ENCODE data around the gene SPATA16.
"Not testable (repeated sequence)": the region's sequence is repeated elsewhere in the genome, so short reads cannot be mapped to it uniquely, and the experiment has no call there.

The SPATA16 gene

DNA sequence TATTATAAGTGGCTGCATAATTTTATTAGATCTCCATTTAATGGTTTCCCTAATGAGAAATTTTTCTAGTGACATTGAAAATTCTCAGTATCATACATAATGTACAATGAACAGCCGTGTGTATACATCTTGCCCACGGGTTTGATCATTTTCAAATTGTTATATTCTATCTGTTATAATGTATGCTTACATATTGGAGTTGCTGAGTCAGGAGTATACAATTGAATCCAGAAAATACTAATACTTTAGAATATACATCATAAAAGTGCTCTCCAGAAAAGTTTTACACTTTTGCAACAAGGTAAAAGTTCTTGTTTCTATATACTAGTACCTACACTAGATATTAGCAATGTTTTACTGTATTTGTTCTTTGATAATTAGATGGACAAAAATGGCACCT is 82.8 kb downstream of the SPATA16 start:
- no peak for DNase-seq

GRCh38 chr3:173055228-173055933 is 85.7 kb downstream of the SPATA16 start:
- DNase-seq, result no peak

GRCh38 chr3:173049360-173049759 is 91.7 kb downstream of the SPATA16 start:
- no peak for DNase-seq

DNA sequence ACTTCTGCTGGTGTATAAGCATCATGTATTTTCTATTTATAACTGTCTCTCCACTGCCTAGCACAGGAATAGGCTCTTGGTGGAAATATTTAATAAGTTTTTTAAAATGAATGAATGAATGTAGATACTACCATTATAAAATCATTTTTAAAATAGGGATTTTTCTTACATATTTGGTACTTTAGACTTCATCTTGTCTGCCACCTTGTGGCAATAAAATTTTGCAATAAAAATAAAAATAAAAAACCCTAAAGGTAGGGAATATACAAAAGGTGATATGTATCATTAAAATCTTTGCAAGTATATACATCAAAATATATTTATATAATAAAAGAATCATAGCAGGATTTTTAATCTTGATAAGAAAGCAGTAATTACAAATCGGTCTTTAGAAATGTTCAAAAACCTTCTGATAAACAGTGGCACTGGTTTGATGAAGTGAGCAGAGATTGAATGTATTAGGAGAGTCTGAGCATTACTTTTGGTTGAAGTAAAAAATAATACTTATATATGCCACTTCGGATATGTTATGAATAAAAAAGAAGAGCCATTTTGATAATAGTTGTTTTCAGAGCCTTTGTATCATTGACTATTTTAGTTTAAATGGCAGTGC is 95.2 kb downstream of the SPATA16 start:
- DNase-seq, result no peak

- DNase-seq, result no peak
These were observed 96.0 kb downstream of the SPATA16 start for GRCh38 chr3:173044998-173045397.

DNA sequence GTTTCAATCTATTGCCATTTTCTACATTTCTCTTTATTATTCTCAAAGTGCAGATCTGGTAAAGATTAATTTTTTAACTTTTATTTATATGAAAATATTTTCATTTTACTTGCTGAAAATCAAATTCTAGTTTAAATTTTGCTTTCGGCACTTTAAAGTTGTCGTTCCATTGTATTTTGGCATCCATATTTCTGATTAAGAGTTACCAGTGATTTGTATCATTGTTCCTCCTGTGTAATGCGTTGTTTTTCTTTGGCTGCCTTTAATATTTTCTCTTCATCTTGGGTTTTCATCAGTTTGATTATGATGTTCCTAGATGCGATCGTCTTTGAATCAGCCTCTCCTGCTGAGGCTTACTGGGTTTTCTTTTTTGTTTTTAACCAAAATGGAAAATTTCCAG is 97.3 kb downstream of the SPATA16 start:
- DNase-seq, result no peak

- no peak for DNase-seq
These were observed 102.6 kb downstream of the SPATA16 start for GRCh38 chr3:173038484-173038871.

DNA sequence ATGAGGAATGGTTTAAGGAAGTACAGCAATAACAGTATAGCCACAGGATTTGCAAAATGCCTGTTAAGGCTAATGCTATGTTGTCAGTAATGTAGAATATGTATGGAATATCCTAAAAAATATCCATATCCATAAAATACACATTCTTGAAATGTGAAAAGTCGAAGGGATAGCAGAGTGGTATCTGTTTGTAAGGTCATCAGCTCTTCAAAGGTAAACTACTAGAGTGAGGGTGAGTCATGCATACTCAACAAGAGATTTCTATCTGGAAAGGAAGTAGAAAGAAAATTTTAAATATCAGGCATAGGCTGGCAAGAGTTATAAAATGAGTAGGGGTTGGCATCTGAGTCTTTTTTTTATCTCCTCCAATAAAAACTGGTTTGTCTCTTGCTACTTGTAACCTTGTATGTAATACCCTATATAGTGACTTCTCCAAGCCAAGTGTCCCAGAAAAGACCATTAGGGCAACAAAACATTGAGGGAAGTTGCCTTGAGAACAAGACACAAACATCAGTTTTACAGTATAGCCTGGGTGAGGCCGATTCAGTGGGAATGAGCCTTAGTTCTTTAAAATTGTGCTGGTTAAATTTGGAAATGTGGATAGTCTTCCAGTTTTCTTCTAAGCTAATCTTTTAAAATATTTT is 103.1 kb downstream of the SPATA16 start:
- no peak for DNase-seq

GRCh38 chr3:173030273-173030672 is 110.8 kb downstream of the SPATA16 start:
- no peak for DNase-seq

DNA sequence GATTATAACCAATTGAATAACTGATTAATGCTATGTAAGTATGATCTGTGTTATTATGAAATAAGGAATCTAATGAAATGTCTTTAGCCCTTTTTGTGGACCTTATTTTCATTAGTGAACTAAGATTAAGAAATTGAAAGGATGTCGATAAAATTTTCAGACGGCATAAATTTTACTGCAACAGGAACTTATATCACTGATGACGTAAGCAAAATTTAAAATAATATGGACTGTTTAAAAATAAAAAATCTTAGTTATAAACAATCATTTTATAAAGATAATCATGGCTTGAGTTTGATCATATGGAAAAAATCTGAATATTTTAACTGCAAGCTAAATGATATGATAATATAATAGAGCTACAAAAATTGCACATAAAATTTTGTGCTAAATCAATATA is 112.7 kb downstream of the SPATA16 start:
- no peak for DNase-seq

DNA sequence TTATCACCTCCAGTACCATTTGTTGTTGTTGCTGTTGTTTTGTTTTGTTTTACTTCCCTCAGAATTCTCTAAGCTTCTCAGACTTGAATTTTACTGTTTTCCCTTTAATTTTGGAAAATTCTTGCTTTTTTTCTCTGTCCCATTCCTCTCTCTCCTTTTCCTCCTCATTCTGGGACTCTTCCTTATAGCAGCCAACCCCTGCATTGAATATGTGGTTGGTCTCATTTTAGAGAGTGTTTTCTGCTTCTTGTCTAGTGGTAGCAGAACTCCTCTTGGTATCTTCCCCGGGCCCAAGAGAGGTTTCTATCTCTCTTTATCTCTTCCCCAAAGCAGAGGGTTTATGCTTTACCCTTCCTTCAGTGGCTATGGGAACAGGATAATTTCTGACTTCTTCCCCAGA is 113.6 kb downstream of the SPATA16 start:
- no peak for DNase-seq

GRCh38 chr3:173025941-173026340 is 115.1 kb downstream of the SPATA16 start:
- no peak for DNase-seq

- DNase-seq, result no peak
These were observed 119.4 kb downstream of the SPATA16 start for GRCh38 chr3:173021547-173022185.

DNA sequence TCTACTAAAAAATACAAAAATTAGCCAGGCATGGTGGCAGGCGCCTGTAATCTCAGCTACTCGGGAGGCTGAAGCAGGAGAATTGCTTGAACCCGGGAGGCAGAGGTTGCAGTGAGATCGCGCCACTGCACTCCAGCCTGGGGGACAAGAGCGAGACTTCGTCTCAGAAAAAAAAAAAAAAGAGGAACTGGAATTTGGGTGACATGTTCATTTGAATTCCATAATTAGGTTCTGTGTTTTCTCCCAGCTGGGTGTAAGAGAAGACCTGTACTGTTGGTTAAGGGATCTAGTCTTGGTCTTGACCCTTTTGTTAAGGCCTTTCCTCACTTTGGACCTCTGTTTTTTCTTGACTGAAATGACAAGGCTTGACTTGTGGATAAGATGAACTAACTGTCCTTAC is 120.9 kb downstream of the SPATA16 start:
- DNase-seq, result not testable (repeated sequence)

DNA sequence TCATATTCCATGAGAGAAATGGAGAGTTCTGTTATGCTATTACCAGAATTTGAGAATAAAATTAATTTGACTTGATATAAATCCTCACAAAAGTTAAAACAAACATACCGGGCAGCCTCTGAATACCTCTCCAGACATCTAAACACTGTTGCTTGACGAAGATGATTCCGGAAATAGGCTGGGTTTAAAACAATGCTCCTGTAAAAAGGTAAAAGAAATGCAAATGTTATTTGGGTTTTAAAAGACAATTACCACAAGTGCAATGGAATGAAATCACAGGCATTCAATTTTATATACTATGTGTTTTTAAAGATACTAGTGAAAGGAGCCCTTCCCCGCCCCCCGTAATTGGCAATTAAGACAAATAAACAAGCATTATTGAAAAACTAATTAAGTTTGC is 121.7 kb downstream of the SPATA16 start:
- DNase-seq, result no peak

DNA sequence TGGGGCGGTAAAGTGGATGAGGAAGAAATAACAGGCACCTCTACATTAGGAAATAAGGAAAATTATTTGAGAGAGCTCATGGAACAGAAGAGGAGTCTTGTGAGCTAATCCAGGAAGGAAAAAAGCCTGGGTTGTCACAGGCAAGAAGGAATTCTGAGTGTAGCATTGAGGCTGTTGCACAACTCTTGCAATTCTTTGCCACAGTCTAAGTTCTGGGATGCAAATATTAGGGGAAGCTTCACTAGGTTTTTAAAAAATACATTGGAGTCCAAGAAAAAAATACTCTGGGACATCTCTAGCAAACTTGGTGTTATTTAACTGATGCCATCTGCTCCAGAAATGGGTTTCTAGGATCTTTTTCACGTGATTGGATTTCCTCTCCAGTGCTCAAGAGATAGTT is 122.3 kb downstream of the SPATA16 start:
- no peak for DNase-seq

DNA sequence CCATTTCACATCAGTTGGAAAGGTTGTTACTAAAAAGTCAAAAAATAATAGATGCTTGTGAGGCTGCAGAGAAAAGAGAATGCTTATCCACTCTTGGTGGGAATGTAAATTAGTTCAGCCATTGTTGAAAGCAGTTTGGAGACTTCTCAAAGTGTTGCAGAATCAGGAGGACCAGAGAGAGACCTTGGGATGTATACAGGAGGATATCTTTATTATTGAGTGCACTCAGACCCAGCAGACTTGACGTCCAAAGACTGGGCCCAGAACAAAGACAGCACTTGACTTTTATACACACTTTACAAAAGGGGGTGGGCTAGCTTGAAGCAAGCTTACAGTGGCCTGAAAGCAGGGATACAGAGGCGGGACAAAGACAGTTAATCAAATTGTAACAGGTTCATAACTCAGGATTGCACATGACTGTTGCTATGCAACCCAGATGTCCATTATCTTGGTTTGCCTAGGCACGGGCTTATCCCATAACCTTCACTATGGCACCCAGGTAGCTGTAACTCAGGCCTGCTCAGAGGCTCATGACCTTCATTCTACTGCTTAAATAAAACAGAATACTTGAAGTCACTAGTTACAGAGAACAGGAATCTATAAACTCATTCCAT is 127.7 kb downstream of the SPATA16 start:
- DNase-seq, result no peak

DNA sequence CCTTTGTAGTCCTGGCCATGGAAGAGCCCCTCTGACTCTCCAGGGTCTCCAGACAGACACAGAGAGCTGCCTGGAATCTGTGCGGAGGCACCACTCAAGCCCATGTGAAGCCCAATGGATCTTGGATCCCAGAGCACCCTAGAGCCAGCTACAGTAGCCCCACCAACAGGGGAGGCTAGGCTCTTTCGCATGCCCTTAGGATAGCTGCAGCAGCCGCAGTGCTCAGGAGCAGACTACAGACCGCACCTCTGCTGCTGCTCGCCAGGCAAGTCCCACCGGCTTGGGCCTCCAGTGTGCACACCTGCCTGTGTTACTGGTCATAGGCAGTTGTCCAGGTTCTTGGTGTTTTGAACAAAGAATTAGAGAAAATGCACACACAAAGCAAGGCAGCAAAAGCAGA is 131.6 kb downstream of the SPATA16 start:
- DNase-seq, result no peak

GRCh38 chr3:173008978-173009377 is 132.1 kb downstream of the SPATA16 start:
- no peak for DNase-seq

DNA sequence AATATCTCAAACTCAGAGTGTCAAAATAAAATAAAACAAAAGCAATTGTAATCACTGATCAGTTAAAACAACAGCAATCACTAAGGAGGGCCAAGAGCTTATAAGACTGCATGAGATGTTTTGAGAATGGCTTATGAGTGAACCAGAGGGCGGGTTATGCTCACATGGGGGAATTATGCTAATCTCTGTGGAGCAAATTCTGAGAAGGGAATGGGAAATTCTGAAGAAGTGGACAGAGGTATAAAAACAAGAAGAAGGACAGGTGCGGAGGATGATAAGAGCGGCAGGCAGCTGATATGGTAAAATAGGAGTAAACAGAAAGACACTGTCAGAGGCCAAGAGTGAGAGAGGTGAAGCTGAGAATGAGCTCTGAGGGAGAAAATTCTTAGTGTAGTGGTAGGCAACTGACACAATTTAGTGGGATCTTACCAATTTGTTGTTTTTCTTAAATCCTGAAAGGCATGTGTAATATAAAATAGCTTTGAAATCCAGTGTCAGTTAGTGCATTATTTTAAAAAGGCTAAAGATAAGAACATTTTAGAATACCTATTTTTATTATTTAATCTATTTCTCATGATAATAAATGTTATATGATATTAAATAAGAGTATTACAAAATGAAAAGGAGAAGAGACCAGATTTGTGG is 133.8 kb downstream of the SPATA16 start:
- no peak for DNase-seq

- DNase-seq, result no peak
These were observed 135.0 kb downstream of the SPATA16 start for GRCh38 chr3:173006006-173006405.

- no peak for DNase-seq
These were observed 136.4 kb downstream of the SPATA16 start for GRCh38 chr3:173004681-173005080.

DNA sequence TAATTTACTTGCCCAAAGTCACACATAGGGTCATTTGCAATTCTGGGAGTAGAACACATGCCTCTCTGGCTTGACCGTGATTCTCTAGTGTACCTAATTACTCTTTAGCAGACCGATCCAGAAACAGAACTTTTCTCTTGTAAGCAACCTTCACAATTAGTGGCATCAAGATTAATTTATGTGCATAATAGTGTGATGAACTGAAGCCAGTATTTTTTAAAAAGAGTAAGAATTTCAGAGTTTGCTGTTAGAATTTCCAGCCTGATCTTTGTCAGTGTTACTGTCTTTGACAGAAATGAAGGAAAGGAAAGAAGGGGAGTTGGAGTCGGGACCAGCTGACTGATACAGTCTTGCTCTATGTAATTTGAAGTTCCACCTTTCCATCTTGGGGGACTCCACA is 137.1 kb downstream of the SPATA16 start:
- no peak for DNase-seq

Data from activated CD4-positive, alpha-beta T cell treated with anti-CD3 and anti-CD28 coated beads, Interleukin-2, amount 50 U/mL, for 4 hours (primary cell).